Measurements from ENCODE around the gene IGDCC3. TPM values are rescaled to one million over a fixed set of nuclear protein-coding genes. Genes with fewer than 3 reads are reported as not detected.

The IGDCC3 gene
- total RNA-seq, 1 donor from 2014 or later, result not detected

DNA sequence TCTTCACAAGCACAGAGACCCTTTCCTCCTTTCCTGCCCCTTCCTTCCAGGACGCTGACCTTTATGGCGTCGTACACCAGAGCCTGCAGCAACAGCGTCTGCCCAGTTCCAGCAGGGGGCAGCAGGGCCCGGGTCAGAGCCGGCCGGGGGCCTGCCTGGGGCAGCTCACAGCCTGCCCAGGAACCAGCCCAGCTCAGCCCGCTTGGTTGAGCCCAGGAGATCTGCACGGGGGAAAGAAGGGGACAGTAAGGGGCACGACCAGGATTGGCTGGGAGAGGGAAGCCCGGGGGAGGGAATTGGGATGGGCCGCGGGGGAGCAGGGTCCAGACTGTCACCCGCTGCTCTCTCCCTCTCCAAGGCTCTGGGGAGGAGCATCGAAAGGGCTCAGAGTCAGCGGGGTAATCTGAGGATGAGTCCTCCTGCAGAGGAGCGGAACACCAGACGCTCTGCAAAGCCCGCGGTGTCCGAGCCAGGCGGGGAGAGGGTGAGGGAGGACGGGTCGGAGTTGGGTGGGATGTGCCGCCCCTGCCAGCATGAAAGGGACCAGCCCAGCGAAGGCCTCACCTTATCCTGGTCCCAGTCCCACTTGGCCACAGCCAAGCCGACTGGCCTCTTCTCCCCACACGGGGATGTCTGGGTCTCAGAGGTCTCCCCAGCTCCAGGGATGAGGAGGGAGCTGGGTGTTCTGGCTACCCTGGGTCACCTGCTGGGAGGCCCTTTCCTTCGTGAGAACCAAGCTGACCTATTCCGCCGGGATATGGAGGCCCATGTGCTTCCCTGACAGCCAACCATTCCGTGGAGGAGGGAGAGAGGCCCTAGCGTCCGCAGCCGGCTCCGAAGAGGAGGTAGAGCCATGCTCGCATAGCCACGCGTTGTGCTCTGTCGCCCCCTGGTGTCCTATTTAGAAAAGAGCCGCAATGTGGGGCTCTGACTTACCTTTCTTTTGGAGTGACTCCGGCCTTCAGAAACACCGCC, 7.4 kb upstream of the IGDCC3 start:
- no peaks in the 10 kb centered on the region for H3K36me3 ChIP-seq
- H3K27ac ChIP-seq, result no peak overlapping the region
- ATAC-seq (peak; percentile 95 to 97), DNase-seq (peak; percentile 86)
- intact Hi-C loops (cut with DNase I), result no loop called here
- peaks cover 15% of the 10 kb centered on the region for H3K4me1 ChIP-seq
- peaks cover 4% of the 10 kb centered on the region for H3K27me3 ChIP-seq (ENCODE audit: low read depth)
- no peaks in the 10 kb centered on the region for H3K9me3 ChIP-seq
- peak overlapping the region; percentile 52 for H3K4me3 ChIP-seq
- TF ChIP-seq, protein P1, sequence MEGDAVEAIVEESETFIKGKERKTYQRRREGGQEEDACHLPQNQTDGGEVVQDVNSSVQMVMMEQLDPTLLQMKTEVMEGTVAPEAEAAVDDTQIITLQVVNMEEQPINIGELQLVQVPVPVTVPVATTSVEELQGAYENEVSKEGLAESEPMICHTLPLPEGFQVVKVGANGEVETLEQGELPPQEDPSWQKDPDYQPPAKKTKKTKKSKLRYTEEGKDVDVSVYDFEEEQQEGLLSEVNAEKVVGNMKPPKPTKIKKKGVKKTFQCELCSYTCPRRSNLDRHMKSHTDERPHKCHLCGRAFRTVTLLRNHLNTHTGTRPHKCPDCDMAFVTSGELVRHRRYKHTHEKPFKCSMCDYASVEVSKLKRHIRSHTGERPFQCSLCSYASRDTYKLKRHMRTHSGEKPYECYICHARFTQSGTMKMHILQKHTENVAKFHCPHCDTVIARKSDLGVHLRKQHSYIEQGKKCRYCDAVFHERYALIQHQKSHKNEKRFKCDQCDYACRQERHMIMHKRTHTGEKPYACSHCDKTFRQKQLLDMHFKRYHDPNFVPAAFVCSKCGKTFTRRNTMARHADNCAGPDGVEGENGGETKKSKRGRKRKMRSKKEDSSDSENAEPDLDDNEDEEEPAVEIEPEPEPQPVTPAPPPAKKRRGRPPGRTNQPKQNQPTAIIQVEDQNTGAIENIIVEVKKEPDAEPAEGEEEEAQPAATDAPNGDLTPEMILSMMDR (IDR thresholded peaks at IDR 0.05), result peak; percentile 87

DNA sequence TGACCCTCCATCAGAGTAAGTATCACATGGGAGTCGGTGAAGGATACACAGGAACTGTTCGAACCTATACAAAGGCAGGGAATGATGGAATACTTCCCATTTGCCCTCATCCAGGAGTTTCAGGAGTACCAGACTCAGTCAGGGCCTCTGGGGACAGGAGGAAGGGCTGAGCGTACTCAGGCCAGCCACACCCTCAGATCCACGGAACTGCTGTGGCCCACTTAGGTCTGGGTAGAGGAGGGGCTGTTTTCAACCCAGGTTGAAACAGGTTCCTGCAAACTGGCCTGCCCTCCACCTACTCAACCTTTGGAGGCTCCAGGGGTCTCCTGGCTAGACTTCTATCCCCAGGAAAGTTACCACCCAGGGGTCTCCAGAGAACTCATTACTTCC, 6.7 kb upstream of the IGDCC3 start:
- ATAC-seq (peak in 1 of 2 donors; percentile 1), DNase-seq (peak; percentile 21)
- Histone ChIP-seq H3K27me3 (ENCODE audit: low read depth) (peaks cover 11% of the 10 kb centered on the region), H3K4me1 (peaks cover 15% of the 10 kb centered on the region), H3K4me3 (peak overlapping the region; percentile 52), H3K9me3 (no peaks in the 10 kb centered on the region), H3K36me3 (no peaks in the 10 kb centered on the region), H3K27ac (no peak overlapping the region)
- TF ChIP-seq, protein P1 (IDR thresholded peaks at IDR 0.05), result no peak
- intact Hi-C loops (cut with DNase I), result no loop called here

DNA sequence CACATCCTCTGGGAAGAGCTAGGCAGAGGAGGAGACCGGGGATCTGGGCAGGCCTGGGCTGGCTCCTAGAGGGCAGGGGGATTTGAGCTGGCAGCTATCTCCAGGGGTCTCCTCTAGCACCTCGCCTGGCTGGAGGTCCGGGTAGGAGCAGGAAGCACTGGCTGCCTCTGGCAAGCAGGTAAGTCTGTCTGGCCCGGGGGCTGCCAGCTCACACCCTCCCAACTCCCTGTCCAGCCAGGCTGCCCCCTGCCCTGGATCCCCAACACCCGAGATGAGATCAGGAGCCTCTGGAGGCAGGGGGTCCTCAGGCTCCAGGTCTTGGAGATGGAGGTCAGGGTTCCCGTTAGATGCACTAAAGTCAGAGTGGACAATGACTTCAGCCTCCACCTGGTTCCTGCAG, 6.2 kb upstream of the IGDCC3 start:
- no peak overlapping the region for H3K27ac ChIP-seq
- H3K36me3 ChIP-seq, result no peaks in the 10 kb centered on the region
- peak; percentile 44 for DNase-seq
- no peak for ATAC-seq
- no peaks in the 10 kb centered on the region for H3K9me3 ChIP-seq
- H3K27me3 ChIP-seq (ENCODE audit: low read depth), result peaks cover 16% of the 10 kb centered on the region
- intact Hi-C loops (cut with DNase I), result no loop called here
- TF ChIP-seq, protein P1 (IDR thresholded peaks at IDR 0.05), result no peak
- peaks cover 15% of the 10 kb centered on the region for H3K4me1 ChIP-seq
- no peak overlapping the region for H3K4me3 ChIP-seq

DNA sequence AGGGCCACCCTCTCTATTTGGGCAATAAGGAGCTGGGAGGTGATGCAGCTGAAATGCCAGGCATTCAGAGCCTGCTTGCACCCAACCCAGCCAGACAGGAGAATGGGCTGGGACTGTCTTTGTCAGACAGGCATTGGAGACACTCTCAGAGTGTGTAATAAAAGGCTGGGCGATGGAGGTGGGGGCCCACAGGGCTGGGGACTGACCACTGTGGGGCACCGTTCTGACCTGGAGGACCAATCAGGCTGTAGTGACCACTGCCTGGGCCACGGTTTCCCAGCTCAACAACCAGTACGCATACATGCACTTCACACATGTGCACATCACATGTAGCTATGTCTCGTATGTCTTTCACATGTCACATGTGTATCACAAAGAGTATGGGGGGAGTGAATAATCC, 5.7 kb upstream of the IGDCC3 start:
- DNase-seq (peak; percentile 13), ATAC-seq (no peak)
- intact Hi-C loops (cut with DNase I), result no loop called here
- H3K4me1 ChIP-seq, result peaks cover 16% of the 10 kb centered on the region
- peaks cover 21% of the 10 kb centered on the region for H3K27me3 ChIP-seq (ENCODE audit: low read depth)
- H3K27ac ChIP-seq, result no peak overlapping the region
- no peaks in the 10 kb centered on the region for H3K36me3 ChIP-seq
- H3K9me3 ChIP-seq, result no peaks in the 10 kb centered on the region
- H3K4me3 ChIP-seq, result no peak overlapping the region
- TF ChIP-seq, protein P1 (IDR thresholded peaks at IDR 0.05), result no peak

DNA sequence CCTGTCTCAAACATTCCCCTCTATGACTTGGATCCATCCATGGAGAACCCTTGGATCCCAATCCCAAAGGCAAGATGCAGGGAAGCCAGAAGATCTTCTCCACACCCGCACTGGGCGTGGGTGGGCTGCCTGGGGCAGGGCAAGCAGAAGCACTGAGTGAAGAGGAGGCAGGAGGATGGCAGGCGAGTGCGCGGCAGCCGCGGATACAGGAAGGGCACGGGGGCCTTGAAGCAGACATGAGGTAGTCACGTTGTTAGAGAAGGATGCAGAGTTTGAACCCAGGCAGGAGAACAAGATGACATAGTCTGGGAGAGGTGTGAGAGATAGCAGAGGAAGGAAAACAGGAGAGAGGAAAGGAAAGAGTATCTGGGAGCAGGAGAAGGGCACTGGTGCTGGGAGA, 5.1 kb upstream of the IGDCC3 start:
- no peak overlapping the region for H3K4me3 ChIP-seq
- no peaks in the 10 kb centered on the region for H3K36me3 ChIP-seq
- peaks cover 27% of the 10 kb centered on the region for H3K27me3 ChIP-seq (ENCODE audit: low read depth)
- no peak overlapping the region for H3K27ac ChIP-seq
- H3K9me3 ChIP-seq, result no peaks in the 10 kb centered on the region
- ATAC-seq (no peak), DNase-seq (peak; percentile 34)
- TF ChIP-seq, protein P1 (IDR thresholded peaks at IDR 0.05), result no peak
- H3K4me1 ChIP-seq, result peaks cover 21% of the 10 kb centered on the region
- intact Hi-C loops (cut with DNase I), result no loop called here

All from lower lobe of right lung (tissue), 2 donors.